ENCODE measurements around the gene HMOX1.
"Not testable (repeated sequence)": the region's sequence is repeated elsewhere in the genome, so short reads cannot be mapped to it uniquely, and the experiment has no call there.

Gene HMOX1

GRCh38 chr22:35381424-35382009, 621 bp downstream of the HMOX1 start:
- no peak for DNase-seq

- DNase-seq = no peak
These were observed 2.8 kb downstream of the HMOX1 start for GRCh38 chr22:35383679-35384071.

- peak; percentile 12 for DNase-seq
These were observed 3.6 kb downstream of the HMOX1 start for GRCh38 chr22:35384527-35384926.

GRCh38 chr22:35384975-35385588, 4.2 kb downstream of the HMOX1 start:
- DNase-seq = no peak

- DNase-seq = no peak
These were observed 5.9 kb downstream of the HMOX1 start for GRCh38 chr22:35386670-35387288.

GRCh38 chr22:35390933-35391332, 10.0 kb downstream of the HMOX1 start:
- DNase-seq = no peak

- DNase-seq = no peak
These were observed 11.5 kb downstream of the HMOX1 start for GRCh38 chr22:35392357-35392756.

GRCh38 chr22:35393116-35394010, 12.5 kb downstream of the HMOX1 start:
- no peak for DNase-seq

GRCh38 chr22:35394011-35394312, 13.1 kb downstream of the HMOX1 start:
- no peak for DNase-seq

GRCh38 chr22:35394810-35395563, 14.1 kb downstream of the HMOX1 start:
- DNase-seq = no peak

GRCh38 chr22:35396622-35397021, 15.7 kb downstream of the HMOX1 start:
- DNase-seq = not testable (repeated sequence)

GRCh38 chr22:35397095-35397904, 16.4 kb downstream of the HMOX1 start:
- peak; percentile 43 for DNase-seq

GRCh38 chr22:35398591-35398973, 17.7 kb downstream of the HMOX1 start:
- DNase-seq = peak; percentile 2

- peak; percentile 32 for DNase-seq
These were observed 18.3 kb downstream of the HMOX1 start for GRCh38 chr22:35399114-35399677.

GRCh38 chr22:35399678-35400500, 19.0 kb downstream of the HMOX1 start, which contains the start of gene MCM5:
TSS of gene MCM5 (plus strand) at chr22:35400140. CDS start at chr22:35400439, 299 bp downstream.
- DNase-seq = peak; percentile 93

GRCh38 chr22:35400501-35400790, 19.6 kb downstream of the HMOX1 start:
- DNase-seq = peak; percentile 24

GRCh38 chr22:35401863-35402262, 21.0 kb downstream of the HMOX1 start:
- DNase-seq = no peak

GRCh38 chr22:35403356-35403755, 22.5 kb downstream of the HMOX1 start:
- DNase-seq = no peak

- no peak for DNase-seq
These were observed 23.3 kb downstream of the HMOX1 start for GRCh38 chr22:35404176-35404575.

- DNase-seq = no peak
These were observed 25.5 kb downstream of the HMOX1 start for GRCh38 chr22:35406443-35406842.

GRCh38 chr22:35407362-35407761, 26.5 kb downstream of the HMOX1 start:
- no peak for DNase-seq
